ENCODE results near the gene PRC1.

The PRC1 gene

DNA sequence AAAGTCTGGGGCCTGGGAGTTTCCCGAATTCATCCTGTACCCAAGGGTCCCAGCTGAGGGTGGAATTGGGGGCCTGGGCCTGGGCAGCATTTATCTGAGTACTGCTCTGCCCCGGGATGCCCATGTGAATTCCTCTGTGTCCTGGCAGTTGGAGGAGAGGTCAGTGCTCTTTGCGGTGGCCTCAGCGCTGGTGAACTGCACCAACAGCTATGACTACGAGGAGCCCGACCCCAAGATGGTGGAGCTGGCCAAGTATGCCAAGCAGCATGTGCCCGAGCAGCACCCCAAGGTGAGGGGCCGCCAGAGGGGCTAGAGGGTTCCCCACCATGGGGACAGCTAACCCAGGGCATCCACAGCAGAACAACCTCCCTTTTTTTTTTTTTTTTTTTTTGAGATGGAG, 45.8 kb downstream of the PRC1 start:
- Histone ChIP-seq H3K27ac (ENCODE audit: low read depth, low read length) (no peak overlapping the region), H3K9ac (ENCODE audit: low read length) (no peak overlapping the region), H3K4me3 (ENCODE audit: low read length) (no peak overlapping the region), H3K23ac (ENCODE audit: low read length) (no peak overlapping the region), H3K79me2 (ENCODE audit: control insufficient read depth, insufficient read depth, low read length) (no peaks in the 10 kb centered on the region), H2BK15ac (replicated peaks; ENCODE audit: low read depth) (no peak overlapping the region), H3K56ac (ENCODE audit: low read length) (no peak overlapping the region), H2BK5ac (ENCODE audit: low read length) (no peak overlapping the region), H3K18ac (ENCODE audit: low read length) (no peak overlapping the region), H4K8ac (ENCODE audit: low read depth, low read length) (no peak overlapping the region), H3K79me1 (ENCODE audit: low read length) (no peaks in the 10 kb centered on the region), H3K36me3 (ENCODE audit: control insufficient read depth, insufficient read depth, low read length) (peaks cover 15% of the 10 kb centered on the region), H2BK120ac (ENCODE audit: low read depth, low read length) (no peak overlapping the region), H3K4me1 (ENCODE audit: control insufficient read depth, low read depth, low read length) (no peaks in the 10 kb centered on the region), H3K4ac (ENCODE audit: low read depth, low read length) (no peak overlapping the region), H4K5ac (ENCODE audit: low read length) (no peak overlapping the region), H2AK5ac (ENCODE audit: low read length) (no peak overlapping the region), H3K4me2 (ENCODE audit: low read length) (no peak overlapping the region), H3K27me3 (ENCODE audit: insufficient read depth, low read length, poor library complexity) (no peaks in the 10 kb centered on the region)
- no CpG with 5 or more reads among the region's 8 CpGs for WGBS (ENCODE audit: extremely low coverage, insufficient coverage, low lambda C conversion rate)
- no peak for DNase-seq

DNA sequence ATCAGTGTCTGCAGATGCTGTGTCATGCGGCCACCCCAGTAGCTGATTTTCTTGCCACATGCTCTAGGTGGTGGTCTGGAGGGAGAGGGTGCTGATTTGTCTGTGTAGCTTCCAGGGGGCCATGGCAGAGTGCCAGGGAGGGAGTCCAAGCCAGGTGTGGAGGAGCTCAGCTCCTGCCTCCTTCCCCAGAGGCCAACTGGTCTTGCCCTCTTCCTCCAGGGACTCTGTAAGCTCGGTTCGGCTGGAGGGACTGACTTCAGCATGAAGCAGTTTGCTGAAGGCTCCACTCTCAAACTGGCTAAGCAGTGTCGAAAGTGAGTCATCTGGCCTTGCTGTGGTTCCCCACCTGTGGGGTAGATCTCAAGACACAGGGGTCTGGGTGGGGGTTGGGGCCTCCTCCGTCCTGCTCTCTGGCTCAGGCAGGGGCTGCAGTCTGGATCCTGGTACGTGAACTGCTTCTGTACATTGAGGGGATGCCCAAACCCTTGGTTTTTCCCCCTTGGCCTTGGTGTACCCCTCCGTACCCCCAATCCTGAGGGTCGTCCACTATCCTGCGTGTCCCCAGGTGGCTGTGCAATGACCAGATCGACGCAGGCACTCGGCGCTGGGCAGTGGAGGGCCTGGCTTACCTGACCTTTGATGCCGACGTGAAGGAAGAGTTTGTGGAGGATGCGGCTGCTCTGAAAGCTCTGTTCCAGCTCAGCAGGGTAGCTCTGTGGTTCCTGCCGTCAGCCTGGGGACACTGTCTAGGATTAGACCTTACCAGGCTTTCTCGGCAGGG, 46.6 kb downstream of the PRC1 start:
- no CpG with 5 or more reads among the region's 18 CpGs for WGBS (ENCODE audit: extremely low coverage, insufficient coverage, low lambda C conversion rate)
- H3K56ac ChIP-seq (ENCODE audit: low read length) = no peak overlapping the region
- no peak overlapping the region for H3K18ac ChIP-seq (ENCODE audit: low read length)
- H3K23ac ChIP-seq (ENCODE audit: low read length) = no peak overlapping the region
- H2BK15ac ChIP-seq (replicated peaks; ENCODE audit: low read depth) = no peak overlapping the region
- no peak overlapping the region for H3K4me2 ChIP-seq (ENCODE audit: low read length)
- H2BK120ac ChIP-seq (ENCODE audit: low read depth, low read length) = no peak overlapping the region
- H3K27me3 ChIP-seq (ENCODE audit: insufficient read depth, low read length, poor library complexity) = no peaks in the 10 kb centered on the region
- H3K79me1 ChIP-seq (ENCODE audit: low read length) = no peaks in the 10 kb centered on the region
- H4K8ac ChIP-seq (ENCODE audit: low read depth, low read length) = no peak overlapping the region
- no peak overlapping the region for H3K27ac ChIP-seq (ENCODE audit: low read depth, low read length)
- H3K4me3 ChIP-seq (ENCODE audit: low read length) = no peak overlapping the region
- peaks cover 16% of the 10 kb centered on the region for H3K36me3 ChIP-seq (ENCODE audit: control insufficient read depth, insufficient read depth, low read length)
- no peak overlapping the region for H2AK5ac ChIP-seq (ENCODE audit: low read length)
- H3K4ac ChIP-seq (ENCODE audit: low read depth, low read length) = no peak overlapping the region
- no peak overlapping the region for H2BK5ac ChIP-seq (ENCODE audit: low read length)
- DNase-seq = no peak
- no peaks in the 10 kb centered on the region for H3K4me1 ChIP-seq (ENCODE audit: control insufficient read depth, low read depth, low read length)
- H3K9ac ChIP-seq (ENCODE audit: low read length) = no peak overlapping the region
- no peak overlapping the region for H4K5ac ChIP-seq (ENCODE audit: low read length)
- H3K79me2 ChIP-seq (ENCODE audit: control insufficient read depth, insufficient read depth, low read length) = no peaks in the 10 kb centered on the region

DNA sequence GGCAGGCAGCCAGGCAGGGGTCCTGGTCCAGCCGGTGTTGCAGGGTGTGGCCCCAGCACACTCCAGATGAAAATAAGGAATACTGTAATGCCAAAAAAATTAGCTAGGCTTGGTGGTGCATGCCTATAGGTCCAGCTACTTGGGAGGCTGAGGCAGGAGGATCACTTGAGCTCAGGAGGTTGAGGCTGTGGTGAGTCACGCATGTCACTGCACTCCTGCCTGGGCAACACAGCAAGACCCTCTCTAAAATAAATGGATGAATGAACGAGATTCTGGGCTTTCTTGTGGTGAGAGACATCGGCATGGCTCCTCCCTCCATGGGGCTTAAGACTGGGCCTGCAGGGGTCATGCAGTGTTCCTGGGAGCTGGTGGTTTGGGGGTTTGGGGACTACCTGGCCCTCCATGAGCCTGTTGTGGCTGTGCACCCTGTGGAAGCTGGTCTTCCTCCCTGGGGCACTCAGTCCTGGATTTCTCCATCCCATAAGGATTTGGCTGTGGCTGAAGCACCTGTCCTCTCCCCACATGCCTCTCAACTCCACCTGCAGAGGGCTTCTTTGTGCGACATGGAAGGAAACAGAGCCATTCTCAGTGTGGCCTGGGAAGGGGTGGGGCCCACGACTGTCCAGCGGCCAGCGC, 47.3 kb downstream of the PRC1 start:
- Histone ChIP-seq H3K79me1 (ENCODE audit: low read length) (no peaks in the 10 kb centered on the region), H4K5ac (ENCODE audit: low read length) (no peak overlapping the region), H2AK5ac (ENCODE audit: low read length) (no peak overlapping the region), H3K27me3 (ENCODE audit: insufficient read depth, low read length, poor library complexity) (no peaks in the 10 kb centered on the region), H3K4me3 (ENCODE audit: low read length) (no peak overlapping the region), H3K9ac (ENCODE audit: low read length) (no peak overlapping the region), H3K23ac (ENCODE audit: low read length) (no peak overlapping the region), H3K4ac (ENCODE audit: low read depth, low read length) (no peak overlapping the region), H3K79me2 (ENCODE audit: control insufficient read depth, insufficient read depth, low read length) (no peaks in the 10 kb centered on the region), H3K56ac (ENCODE audit: low read length) (no peak overlapping the region), H2BK15ac (replicated peaks; ENCODE audit: low read depth) (no peak overlapping the region), H3K4me1 (ENCODE audit: control insufficient read depth, low read depth, low read length) (no peaks in the 10 kb centered on the region), H2BK5ac (ENCODE audit: low read length) (no peak overlapping the region), H2BK120ac (ENCODE audit: low read depth, low read length) (no peak overlapping the region), H4K8ac (ENCODE audit: low read depth, low read length) (no peak overlapping the region), H3K27ac (ENCODE audit: low read depth, low read length) (no peak overlapping the region), H3K4me2 (ENCODE audit: low read length) (no peak overlapping the region), H3K36me3 (ENCODE audit: control insufficient read depth, insufficient read depth, low read length) (peaks cover 19% of the 10 kb centered on the region), H3K18ac (ENCODE audit: low read length) (no peak overlapping the region)
- WGBS (ENCODE audit: extremely low coverage, insufficient coverage, low lambda C conversion rate) = no CpG with 5 or more reads among the region's 8 CpGs
- DNase-seq = no peak

DNA sequence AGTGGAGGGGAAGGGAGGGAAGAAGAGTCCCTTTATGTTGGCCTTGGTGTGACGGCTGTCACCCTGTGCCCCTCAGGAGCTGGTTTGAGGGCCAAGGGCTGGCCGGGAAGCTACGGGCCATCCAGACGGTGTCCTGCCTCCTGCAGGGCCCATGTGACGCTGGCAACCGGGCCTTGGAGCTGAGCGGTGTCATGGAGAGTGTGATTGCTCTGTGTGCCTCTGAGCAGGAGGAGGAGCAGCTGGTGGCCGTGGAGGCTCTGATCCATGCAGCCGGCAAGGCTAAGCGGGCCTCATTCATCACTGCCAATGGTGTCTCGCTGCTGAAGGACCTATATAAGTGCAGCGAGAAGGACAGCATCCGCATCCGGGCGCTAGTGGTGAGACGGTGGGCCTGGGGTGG, 47.8 kb downstream of the PRC1 start:
- H3K4me2 ChIP-seq (ENCODE audit: low read length) = no peak overlapping the region
- H3K4me1 ChIP-seq (ENCODE audit: control insufficient read depth, low read depth, low read length) = no peaks in the 10 kb centered on the region
- H2BK120ac ChIP-seq (ENCODE audit: low read depth, low read length) = no peak overlapping the region
- H3K56ac ChIP-seq (ENCODE audit: low read length) = no peak overlapping the region
- H3K79me1 ChIP-seq (ENCODE audit: low read length) = no peaks in the 10 kb centered on the region
- no peak overlapping the region for H3K18ac ChIP-seq (ENCODE audit: low read length)
- H4K5ac ChIP-seq (ENCODE audit: low read length) = no peak overlapping the region
- no peak overlapping the region for H2BK5ac ChIP-seq (ENCODE audit: low read length)
- H3K27me3 ChIP-seq (ENCODE audit: insufficient read depth, low read length, poor library complexity) = no peaks in the 10 kb centered on the region
- no peaks in the 10 kb centered on the region for H3K79me2 ChIP-seq (ENCODE audit: control insufficient read depth, insufficient read depth, low read length)
- H3K27ac ChIP-seq (ENCODE audit: low read depth, low read length) = no peak overlapping the region
- H3K4ac ChIP-seq (ENCODE audit: low read depth, low read length) = no peak overlapping the region
- H3K4me3 ChIP-seq (ENCODE audit: low read length) = no peak overlapping the region
- H2BK15ac ChIP-seq (replicated peaks; ENCODE audit: low read depth) = no peak overlapping the region
- peaks cover 19% of the 10 kb centered on the region for H3K36me3 ChIP-seq (ENCODE audit: control insufficient read depth, insufficient read depth, low read length)
- no peak overlapping the region for H3K9ac ChIP-seq (ENCODE audit: low read length)
- H4K8ac ChIP-seq (ENCODE audit: low read depth, low read length) = no peak overlapping the region
- no peak for DNase-seq
- H3K23ac ChIP-seq (ENCODE audit: low read length) = no peak overlapping the region
- no CpG with 5 or more reads among the region's 16 CpGs for WGBS (ENCODE audit: extremely low coverage, insufficient coverage, low lambda C conversion rate)
- no peak overlapping the region for H2AK5ac ChIP-seq (ENCODE audit: low read length)

DNA sequence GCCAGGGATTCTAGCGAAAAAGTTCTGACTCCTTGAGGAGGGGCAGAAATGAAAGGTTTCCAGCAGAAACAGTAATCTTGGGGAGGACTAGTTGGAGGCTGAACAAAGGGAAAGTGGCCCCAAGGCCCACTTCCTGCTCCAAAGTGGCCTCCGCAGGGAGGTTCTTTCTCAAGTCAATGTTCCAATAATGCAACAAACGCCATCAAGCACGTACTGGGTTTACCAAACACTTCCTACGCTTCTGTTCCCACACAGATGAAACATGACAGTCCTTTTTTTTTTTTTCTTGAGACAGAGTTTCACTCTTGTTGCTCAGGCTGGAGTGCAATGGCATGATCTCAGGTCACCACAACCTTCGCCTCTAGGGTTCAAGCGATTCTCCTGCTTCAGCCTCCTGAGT, 49.2 kb downstream of the PRC1 start:
- Histone ChIP-seq H3K79me2 (ENCODE audit: control insufficient read depth, insufficient read depth, low read length) (no peaks in the 10 kb centered on the region), H3K27me3 (ENCODE audit: insufficient read depth, low read length, poor library complexity) (no peaks in the 10 kb centered on the region), H3K4me3 (ENCODE audit: low read length) (no peak overlapping the region), H2AK5ac (ENCODE audit: low read length) (no peak overlapping the region), H2BK5ac (ENCODE audit: low read length) (no peak overlapping the region), H4K5ac (ENCODE audit: low read length) (no peak overlapping the region), H2BK15ac (replicated peaks; ENCODE audit: low read depth) (no peak overlapping the region), H4K8ac (ENCODE audit: low read depth, low read length) (no peak overlapping the region), H3K56ac (ENCODE audit: low read length) (no peak overlapping the region), H3K4me1 (ENCODE audit: control insufficient read depth, low read depth, low read length) (no peaks in the 10 kb centered on the region), H3K4ac (ENCODE audit: low read depth, low read length) (no peak overlapping the region), H3K4me2 (ENCODE audit: low read length) (no peak overlapping the region), H3K9ac (ENCODE audit: low read length) (no peak overlapping the region), H2BK120ac (ENCODE audit: low read depth, low read length) (no peak overlapping the region), H3K79me1 (ENCODE audit: low read length) (no peaks in the 10 kb centered on the region), H3K27ac (ENCODE audit: low read depth, low read length) (no peak overlapping the region), H3K23ac (ENCODE audit: low read length) (no peak overlapping the region), H3K36me3 (ENCODE audit: control insufficient read depth, insufficient read depth, low read length) (peaks cover 24% of the 10 kb centered on the region), H3K18ac (ENCODE audit: low read length) (no peak overlapping the region)
- DNase-seq = no peak
- no CpG with 5 or more reads among the region's 7 CpGs for WGBS (ENCODE audit: extremely low coverage, insufficient coverage, low lambda C conversion rate)

Data from mesendoderm (in vitro differentiated cells).